ENCODE results near the gene PLEKHA5. TPM values are rescaled to one million over a fixed set of nuclear protein-coding genes. Genes with fewer than 3 reads are reported as not detected.
"Not testable (repeated sequence)": the region's sequence is repeated elsewhere in the genome, so short reads cannot be mapped to it uniquely, and the experiment has no call there.

The PLEKHA5 gene
- total RNA-seq, 4 donors from 2014 or later: 25.8 to 65.5 (median 34.1) TPM

DNA sequence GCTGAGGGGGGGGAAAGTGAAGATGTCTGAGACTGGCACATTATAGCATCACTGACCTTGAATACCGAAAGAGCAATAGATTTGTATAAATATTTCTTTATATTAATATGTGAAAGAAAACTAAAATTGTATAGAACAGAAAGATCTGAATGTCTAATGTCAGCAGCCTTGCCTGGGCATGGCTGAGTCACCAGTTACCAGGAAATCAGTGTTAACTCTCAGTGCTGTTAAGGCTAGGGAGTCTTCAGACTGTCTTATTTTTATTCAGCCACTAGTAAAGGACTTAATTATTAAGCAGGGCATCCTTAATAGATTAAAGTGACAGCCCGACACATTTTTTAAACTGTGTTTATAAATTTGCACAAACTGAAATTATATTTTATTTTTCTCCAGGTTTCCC is 186.9 kb downstream of the PLEKHA5 start:
- peaks cover 4% of the 10 kb centered on the region for H3K36me3 ChIP-seq
- no peak overlapping the region for H3K27ac ChIP-seq
- TF ChIP-seq EP300 (IDR thresholded peaks at IDR 0.05) (no peak), POLR2A (IDR thresholded peaks at IDR 0.05) (no peak), POLR2AphosphoS5 (IDR thresholded peaks at IDR 0.05) (no peak), CTCF (IDR thresholded peaks at IDR 0.05) (no peak)
- no peak for DNase-seq (ENCODE audit: low spot score in 2 of 2)
- WGBS: 85% methylated on average over 2 of the region's 2 CpGs
- no peaks in the 10 kb centered on the region for H3K4me1 ChIP-seq
- H3K27me3 ChIP-seq: no peaks in the 10 kb centered on the region
- no peak overlapping the region for H3K4me3 ChIP-seq
- no peaks in the 10 kb centered on the region for H3K9me3 ChIP-seq

DNA sequence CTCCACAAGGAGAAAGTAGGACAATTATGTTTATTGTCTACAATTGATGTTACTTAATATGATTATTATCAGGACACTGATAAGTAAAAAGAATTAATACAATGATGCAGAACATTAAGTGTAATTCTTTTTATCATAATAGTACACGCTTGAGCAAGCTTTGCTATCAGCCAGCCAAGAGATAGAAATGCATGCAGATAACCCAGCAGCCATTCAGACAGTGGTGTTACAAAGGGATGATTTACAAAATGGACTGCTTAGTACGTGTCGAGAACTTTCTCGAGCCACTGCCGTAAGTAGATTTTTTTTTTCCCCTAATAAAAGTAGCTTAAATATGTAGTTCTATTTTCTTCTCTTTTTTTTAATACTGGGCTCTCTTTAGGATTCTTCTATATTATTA is 192.8 kb downstream of the PLEKHA5 start:
- Histone ChIP-seq H3K27me3 (no peaks in the 10 kb centered on the region), H3K4me3 (no peak overlapping the region), H3K4me1 (no peaks in the 10 kb centered on the region), H3K9me3 (no peaks in the 10 kb centered on the region), H3K36me3 (peaks cover 16% of the 10 kb centered on the region), H3K27ac (no peak overlapping the region)
- whole genome bisulfite sequencing: 95% methylated on average over 5 of the region's 5 CpGs
- DNase-seq (ENCODE audit: low spot score in 2 of 2): no peak
- TF ChIP-seq POLR2AphosphoS5 (IDR thresholded peaks at IDR 0.05): no peak
- no peak for TF ChIP-seq POLR2A (IDR thresholded peaks at IDR 0.05)
- TF ChIP-seq EP300 (IDR thresholded peaks at IDR 0.05): no peak
- TF ChIP-seq CTCF (IDR thresholded peaks at IDR 0.05): no peak

DNA sequence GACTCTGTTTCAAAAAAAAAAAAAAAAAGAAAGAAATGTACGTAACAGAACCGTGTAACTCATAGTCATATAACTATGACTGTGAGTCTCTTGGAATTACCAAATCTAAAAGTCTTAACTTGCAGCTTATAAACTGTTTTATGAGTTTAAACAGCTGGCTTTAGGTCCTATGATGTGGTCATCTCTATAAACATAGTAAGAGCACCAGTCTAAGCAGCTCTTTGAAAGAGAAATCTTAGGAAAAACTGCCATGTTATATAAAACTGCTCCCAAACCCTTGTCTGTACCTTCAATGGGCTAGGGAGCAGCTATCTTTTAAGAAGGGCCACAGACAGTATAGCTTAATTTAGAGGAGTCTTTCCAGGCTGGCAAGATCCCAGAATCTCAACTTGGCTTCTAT is 194.3 kb downstream of the PLEKHA5 start:
- no peak for DNase-seq (ENCODE audit: low spot score in 2 of 2)
- Histone ChIP-seq H3K9me3 (no peaks in the 10 kb centered on the region), H3K4me1 (no peaks in the 10 kb centered on the region), H3K36me3 (peaks cover 16% of the 10 kb centered on the region), H3K27ac (no peak overlapping the region), H3K4me3 (no peak overlapping the region), H3K27me3 (no peaks in the 10 kb centered on the region)
- TF ChIP-seq POLR2A (IDR thresholded peaks at IDR 0.05) (no peak), CTCF (IDR thresholded peaks at IDR 0.05) (no peak)
- 65% methylated on average over 2 of the region's 2 CpGs for WGBS

- no peak overlapping the region for H3K27ac ChIP-seq
- H3K4me3 ChIP-seq: no peak overlapping the region
- no peak for DNase-seq (ENCODE audit: low spot score in 2 of 2)
- peaks cover 11% of the 10 kb centered on the region for H3K36me3 ChIP-seq
- no peaks in the 10 kb centered on the region for H3K4me1 ChIP-seq
- TF ChIP-seq POLR2A (IDR thresholded peaks at IDR 0.05): no peak
- TF ChIP-seq EP300 (IDR thresholded peaks at IDR 0.05): no peak
- no peaks in the 10 kb centered on the region for H3K27me3 ChIP-seq
- H3K9me3 ChIP-seq: no peaks in the 10 kb centered on the region
These were observed 196.6 kb downstream of the PLEKHA5 start for GRCh38 chr12:19326102-19326501.

DNA sequence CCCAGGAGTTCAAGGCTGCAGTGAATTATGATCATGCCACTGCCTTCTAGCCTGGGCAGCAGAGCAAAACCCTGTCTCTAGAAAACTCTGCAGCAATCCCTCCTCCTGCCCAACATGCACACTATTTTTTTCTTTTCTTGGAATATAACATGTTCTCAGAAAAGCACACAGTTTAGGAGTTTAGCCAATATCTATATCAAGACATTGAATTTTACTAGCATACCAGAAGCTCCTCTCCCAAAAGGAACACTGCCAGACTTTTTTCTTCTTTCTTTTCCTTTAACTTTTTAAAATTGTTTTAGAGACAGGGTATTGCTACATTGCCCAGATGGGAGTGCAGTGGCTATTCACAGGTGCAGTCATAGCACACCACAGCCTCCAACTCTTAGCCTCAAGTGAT is 202.7 kb downstream of the PLEKHA5 start:
- Histone ChIP-seq H3K9me3 (no peaks in the 10 kb centered on the region), H3K27ac (no peak overlapping the region), H3K4me3 (no peak overlapping the region), H3K27me3 (no peaks in the 10 kb centered on the region), H3K4me1 (no peaks in the 10 kb centered on the region), H3K36me3 (peaks cover 16% of the 10 kb centered on the region)
- TF ChIP-seq POLR2A (IDR thresholded peaks at IDR 0.05): no peak
- TF ChIP-seq EP300 (IDR thresholded peaks at IDR 0.05): no peak
- no peak for TF ChIP-seq CTCF (IDR thresholded peaks at IDR 0.05)
- no peak for TF ChIP-seq POLR2AphosphoS5 (IDR thresholded peaks at IDR 0.05)
- no peak for DNase-seq (ENCODE audit: low spot score in 2 of 2)

- peaks cover 20% of the 10 kb centered on the region for H3K36me3 ChIP-seq
- WGBS: 95% methylated on average over 5 of the region's 5 CpGs
- TF ChIP-seq POLR2A (IDR thresholded peaks at IDR 0.05) (no peak), EP300 (IDR thresholded peaks at IDR 0.05) (no peak), CTCF (IDR thresholded peaks at IDR 0.05) (no peak), POLR2AphosphoS5 (IDR thresholded peaks at IDR 0.05) (no peak)
These were observed 208.9 kb downstream of the PLEKHA5 start for GRCh38 chr12:19338405-19338804.

GRCh38 chr12:19350850-19351249 is 221.3 kb downstream of the PLEKHA5 start:
- H3K27ac ChIP-seq; H3K27me3 ChIP-seq; H3K4me1 ChIP-seq; H3K9me3 ChIP-seq; H3K4me3 ChIP-seq; DNase-seq (ENCODE audit: low spot score in 2 of 2): not testable (repeated sequence)
- 78% methylated on average over 4 of the region's 4 CpGs for WGBS
- H3K36me3 ChIP-seq: peaks cover 42% of the 10 kb centered on the region

More at GRCh38 chr12:19338405-19338804, 208.9 kb downstream of the PLEKHA5 start:
- no peak overlapping the region for H3K27ac ChIP-seq
- H3K27me3 ChIP-seq: no peaks in the 10 kb centered on the region
- no peaks in the 10 kb centered on the region for H3K9me3 ChIP-seq
- no peak overlapping the region for H3K4me3 ChIP-seq
- DNase-seq (ENCODE audit: low spot score in 2 of 2): no peak
- H3K4me1 ChIP-seq: no peaks in the 10 kb centered on the region
